Breast epithelium (tissue), 3 donors: ENCODE measurements around the gene RAB43.

ENCODE experiments used
- CTCF ChIP-seq, 3 donors: fragments of 450-650 bp; IDR thresholded peaks; one replicate each; pipeline ENCODE4 v1.5.1; 2016 to 2017; ENCODE audit warnings: antibody characterized with exemption in 3 of 3, mild to moderate bottlenecking in 3 of 3, moderate library complexity in 3 of 3
- POLR2A ChIP-seq: fragments of 450-650 bp; IDR thresholded peaks from one replicate; pipeline ENCODE4 v1.6.1; 2016; ENCODE audit warnings: antibody characterized with exemption, mild to moderate bottlenecking, moderate library complexity
- POLR2AphosphoS5 ChIP-seq, 3 donors: sonication (generic); formaldehyde crosslinking; IDR thresholded peaks; one replicate each; pipeline ENCODE4 v1.6.1; 2017; ENCODE audit warnings: antibody characterized with exemption in 3 of 3

- TF ChIP-seq CTCF (IDR thresholded peaks at IDR 0.05) (no peak), POLR2A (no peak), POLR2AphosphoS5 (IDR thresholded peaks at IDR 0.05) (no peak)
Observed at GRCh38 chr3:129056451-129057173, 65.0 kb downstream of the RAB43 start.
